DMS79 treated with DMSO at 0.1 percent for 48 hours (cell line): ENCODE data around the gene KCNQ5.
"Not testable (repeated sequence)": the region's sequence is repeated elsewhere in the genome, so short reads cannot be mapped to it uniquely, and the experiment has no call there.

Experiments
- DNase-seq: peaks from one replicate; lab custom pipeline; 2025; lab: John Stamatoyannopoulos, UW

Gene KCNQ5

DNA sequence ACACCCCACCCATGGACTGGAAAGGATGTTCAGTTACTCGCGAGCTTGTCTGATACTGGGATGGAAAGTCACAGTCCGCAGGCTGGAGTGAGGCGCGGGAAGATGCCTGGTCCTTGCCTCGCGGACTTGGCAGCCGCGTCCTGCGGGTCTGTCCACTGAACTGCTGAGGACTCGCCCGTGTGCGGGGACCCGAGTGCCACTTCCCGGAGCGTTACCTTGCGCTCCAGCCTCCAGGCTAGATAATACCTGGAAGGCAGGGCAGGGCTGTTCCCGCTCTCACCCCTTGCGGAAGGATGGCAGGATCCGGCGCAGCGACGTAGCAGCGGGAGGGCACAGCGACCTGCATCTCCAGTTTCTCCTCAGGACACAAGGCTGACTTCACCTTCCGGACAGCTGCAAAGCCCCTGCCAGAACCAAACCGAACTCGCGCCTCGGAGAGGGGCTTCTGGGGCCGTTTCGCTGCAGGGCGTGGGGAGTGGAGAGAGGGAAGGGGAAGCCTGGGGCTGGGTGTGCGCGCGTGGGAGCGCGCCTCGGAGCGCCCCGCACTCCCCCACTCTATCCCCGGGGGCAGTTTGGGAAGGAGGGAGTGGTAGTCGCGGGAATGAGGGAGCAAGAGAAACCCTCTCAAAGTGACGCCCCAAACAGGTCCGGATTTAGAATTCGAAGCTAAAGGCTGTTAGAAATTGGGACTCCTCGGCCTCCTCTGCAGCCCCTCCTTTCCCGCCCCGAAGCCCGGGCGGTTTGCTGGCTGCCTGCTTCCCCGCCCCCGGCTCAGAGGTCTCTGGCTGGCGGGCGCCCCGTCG is at the start of gene KCNQ5:
Gene KCNQ5 (plus strand): TSS at position 774 of the 803 bp plus-strand sequence.
- no peak for DNase-seq

DNA sequence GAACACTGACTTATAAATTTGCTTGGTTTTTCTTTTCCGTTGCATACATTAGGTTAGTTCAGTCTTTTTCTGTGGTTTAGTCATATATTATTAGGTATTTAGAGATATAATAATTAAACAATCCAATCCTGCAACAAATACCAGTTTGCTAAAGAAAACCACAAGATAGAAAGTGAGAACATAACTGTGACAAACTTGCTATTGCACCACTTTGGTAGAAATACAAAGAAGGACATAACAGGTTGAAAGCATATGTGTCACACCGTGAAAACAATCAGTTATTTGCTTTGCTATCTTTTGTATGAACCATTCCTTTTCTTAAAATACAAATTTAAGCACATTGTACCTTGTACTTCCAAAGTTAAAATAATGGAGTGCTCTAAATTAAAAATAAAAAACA is 42.0 kb upstream of the KCNQ5 start:
- DNase-seq = no peak

DNA sequence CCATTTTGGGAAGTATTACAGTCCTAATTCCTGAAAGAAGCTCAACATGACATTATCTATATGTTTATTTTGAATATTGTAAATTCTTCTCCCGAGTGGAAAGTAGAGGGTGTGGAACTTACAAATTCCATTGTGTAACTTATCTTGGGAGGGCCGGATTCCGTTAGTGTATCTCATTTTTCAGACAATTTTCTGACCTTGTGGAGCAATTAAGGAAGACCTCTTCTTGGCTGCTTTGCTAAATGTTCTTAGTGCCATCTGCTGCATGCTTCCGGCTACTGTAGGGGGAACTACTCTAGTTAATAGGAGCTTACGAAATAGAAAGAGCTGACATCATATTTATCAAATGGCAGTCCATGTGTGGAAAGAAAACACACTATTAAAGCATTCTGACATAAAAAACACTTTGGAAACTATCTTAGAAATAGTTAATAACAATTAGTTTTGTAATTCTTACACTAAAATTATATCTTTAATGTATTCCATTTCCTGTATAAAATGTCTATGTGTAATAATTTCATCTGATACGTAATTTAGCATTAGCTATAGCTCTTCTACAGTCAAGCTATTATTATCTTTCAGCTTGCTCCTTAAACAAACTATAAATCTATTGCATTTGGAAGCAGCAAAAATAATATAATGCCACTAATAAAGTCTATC is 41.5 kb upstream of the KCNQ5 start:
- DNase-seq = no peak

DNA sequence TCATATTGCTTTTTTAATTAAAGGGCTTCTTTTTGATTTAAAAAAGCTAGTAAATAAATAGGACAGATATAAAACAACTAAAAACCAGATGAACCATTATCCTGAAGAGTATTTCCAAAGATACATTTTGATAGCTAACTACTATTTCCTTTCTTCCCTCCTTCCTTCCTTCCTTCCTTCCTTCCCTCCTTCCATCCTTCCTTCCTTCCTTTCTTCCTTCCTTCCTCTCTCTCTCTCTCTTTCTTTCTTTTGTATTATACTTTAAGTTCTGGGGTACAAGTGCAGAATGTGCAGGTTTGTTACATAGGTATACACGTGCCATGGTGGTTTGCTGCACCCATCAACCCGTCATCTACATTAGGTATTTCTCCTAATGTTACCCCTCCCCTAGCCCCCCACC is 40.9 kb upstream of the KCNQ5 start:
- not testable (repeated sequence) for DNase-seq

DNA sequence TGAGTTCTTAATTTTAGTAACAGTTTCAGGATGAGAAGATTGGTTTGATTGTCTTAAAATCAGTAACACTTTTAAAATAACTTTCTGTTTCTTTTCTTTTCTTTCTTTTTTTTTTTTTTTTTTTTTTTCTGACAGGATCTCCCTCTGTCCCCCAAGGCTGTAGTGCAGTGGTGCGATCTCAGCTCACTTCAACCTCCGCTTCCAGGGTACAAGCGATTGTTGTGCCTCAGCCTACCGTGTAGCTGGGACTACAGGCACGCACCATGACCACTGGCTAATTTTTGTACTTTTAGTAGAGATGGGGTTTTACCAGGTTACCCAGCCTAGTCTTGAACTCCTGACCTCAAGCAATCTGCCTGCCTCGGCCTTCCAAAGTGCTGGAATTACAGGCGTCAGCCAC is 33.7 kb upstream of the KCNQ5 start:
- DNase-seq = no peak

DNA sequence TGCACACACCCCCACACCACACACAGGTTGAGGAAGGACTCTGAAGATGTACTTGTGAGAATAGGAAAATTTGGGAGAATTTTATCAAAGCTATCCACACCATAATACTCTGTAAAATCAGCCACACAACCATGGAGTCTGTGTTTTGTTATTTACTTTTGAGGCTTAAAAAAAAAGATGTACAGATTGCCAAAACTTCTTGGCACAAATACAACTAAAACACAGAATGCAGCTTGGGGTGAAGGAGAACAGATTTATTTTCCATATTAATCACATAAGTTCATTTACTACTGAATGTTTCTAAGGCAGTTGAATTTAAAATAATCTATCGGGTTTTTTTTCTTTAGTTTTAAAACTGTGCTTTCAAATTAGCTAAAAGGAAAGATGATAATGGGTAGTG is 32.8 kb upstream of the KCNQ5 start:
- no peak for DNase-seq

DNA sequence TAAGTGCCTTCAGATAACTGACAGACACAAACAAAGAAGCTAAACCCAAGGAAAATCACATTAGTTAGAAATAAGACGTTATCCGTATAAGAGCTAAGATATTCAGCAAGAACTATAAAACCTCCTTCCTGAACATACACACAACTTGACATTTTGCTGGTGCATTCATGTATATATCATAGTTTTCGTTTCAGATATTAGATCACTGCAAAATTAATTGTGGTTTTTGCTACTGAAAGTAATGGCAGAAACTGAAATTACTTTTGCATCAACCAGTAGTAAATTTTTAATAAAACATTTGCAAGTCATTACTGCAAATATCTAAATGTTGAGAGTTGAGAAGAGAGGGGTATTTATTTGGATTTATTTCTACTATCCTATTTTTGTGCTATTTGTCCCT is 26.1 kb upstream of the KCNQ5 start:
- DNase-seq = no peak

DNA sequence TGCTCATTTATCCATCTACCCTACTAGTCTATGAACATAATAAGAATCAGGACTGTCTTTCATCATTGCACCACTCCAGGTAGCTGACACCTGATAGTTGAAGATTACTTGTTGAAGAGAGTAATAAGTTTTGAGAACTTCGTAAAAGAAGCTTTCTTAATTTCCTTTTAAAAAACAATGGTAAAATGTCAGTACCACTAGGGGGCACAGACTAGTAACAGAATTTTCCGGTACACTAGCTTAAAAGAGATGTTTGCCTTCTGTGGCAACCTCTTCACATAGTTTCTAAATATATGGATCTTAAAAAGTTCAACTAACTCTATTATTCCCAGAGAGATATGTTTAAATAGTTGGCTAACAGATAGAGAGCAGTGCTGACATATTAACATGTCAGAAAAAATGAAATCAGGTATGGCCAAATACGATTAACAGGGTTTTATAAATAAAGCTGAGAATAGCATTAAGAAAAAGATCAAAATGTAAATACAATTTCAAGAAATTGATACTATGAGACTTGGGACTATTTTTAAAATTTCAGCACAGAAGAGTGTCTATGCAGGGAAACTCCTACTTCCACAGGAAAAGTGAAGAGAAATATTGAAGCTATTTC is 5.4 kb upstream of the KCNQ5 start:
- DNase-seq = no peak

DNA sequence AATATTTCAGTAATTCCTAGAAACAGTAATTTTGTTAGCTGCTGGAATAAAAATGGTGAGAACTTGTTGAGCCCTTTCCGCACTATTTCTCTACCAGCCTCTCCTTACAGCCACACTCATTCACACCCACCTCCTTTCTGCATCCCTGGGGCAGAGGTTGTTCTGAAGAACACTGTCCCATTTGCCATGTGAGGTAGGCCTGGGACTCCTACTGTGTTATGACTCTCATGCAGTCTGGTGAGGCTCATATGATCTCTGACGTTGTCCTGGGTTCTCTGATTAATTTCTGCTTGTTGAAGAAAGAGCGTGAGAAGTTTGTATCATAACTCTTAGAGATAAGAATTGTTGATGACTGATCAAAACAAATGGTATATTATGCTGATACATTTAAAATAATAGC is 4.1 kb upstream of the KCNQ5 start:
- DNase-seq = no peak

DNA sequence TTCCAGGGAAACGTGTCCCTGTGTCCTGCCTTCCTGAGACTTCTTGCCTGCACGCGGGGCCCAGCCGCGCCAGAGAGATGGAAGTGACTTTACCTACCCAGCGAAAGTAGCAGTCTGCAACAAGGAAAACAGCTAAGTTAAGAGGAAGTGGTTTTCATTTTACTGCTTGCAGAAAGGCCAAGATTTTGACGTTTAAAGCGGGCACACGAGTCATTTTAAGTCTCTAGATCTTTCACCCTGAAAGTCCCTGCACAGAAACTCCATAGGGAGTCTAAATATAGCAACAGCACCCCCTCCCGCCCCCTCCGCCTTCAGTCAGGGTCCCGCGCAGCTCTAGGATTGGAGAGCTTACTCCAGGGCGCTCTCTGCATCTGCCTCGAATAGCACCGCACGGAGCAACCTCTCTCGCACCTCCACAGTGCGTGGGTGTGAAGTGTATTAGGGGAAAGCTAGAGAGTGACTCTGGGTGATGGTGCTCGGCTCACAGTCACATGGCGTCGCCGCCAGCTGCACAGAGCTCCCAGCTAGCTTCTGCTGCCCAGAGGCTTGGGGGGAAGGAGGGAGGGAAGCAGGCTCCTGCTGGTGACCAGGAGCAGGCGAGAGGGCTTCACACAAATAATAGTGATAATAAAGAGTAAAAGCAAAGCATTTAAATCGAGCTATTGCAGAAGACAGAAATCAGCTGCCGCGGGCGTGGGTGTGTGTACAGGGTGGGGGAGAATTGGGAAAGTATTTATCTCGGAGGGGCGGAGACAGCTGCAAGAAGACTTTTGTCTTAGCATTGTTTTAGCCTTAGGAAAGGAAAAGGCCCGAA is 1.8 kb upstream of the KCNQ5 start:
- no peak for DNase-seq

DNA sequence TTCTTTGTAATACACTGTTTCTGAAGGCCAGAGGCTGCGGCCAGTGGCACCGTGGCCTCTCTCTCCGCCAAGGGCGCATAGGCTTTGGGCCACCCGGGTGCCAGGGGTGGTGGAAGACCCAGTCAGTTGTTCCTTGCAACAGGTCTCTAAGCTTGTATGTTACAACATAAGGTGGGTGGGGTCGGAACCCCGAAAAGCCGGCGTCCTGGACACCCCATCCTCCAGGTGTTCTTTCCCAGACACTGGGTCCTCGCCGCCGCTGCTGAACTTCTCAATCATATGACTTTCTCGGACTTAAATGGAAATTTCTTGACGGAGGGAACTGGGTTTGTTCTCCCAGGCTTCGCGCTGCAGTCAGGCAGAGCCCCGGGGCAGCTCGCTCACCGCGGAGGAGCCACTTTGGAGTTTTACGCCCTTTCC is 983 bp upstream of the KCNQ5 start:
- no peak for DNase-seq

DNA sequence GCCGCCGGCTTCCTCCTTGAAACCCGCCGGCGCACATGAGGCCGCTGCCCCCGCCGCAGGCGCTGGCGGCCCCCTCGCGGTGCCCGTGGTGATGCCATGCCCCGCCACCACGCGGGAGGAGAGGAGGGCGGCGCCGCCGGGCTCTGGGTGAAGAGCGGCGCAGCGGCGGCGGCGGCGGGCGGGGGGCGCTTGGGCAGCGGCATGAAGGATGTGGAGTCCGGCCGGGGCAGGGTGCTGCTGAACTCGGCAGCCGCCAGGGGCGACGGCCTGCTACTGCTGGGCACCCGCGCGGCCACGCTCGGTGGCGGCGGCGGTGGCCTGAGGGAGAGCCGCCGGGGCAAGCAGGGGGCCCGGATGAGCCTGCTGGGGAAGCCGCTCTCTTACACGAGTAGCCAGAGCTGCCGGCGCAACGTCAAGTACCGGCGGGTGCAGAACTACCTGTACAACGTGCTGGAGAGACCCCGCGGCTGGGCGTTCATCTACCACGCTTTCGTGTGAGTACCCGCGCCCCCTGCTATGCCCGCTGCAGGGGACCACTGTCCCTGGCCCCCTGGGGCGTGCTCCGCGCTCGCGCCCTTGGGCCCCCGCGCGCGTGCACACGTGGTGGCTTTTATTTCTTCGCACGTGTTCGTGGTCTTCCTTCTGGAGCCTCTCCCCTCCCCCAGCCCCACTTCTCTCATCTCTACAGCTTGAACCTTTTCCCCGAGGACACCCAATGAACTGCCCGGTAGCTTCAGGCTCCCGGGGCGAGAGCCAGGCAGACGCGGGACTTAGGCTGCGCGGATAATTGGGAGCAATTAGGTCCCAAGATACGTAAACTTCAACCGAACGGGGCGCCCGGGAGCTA is 453 bp downstream of the KCNQ5 start:
- no peak for DNase-seq

DNA sequence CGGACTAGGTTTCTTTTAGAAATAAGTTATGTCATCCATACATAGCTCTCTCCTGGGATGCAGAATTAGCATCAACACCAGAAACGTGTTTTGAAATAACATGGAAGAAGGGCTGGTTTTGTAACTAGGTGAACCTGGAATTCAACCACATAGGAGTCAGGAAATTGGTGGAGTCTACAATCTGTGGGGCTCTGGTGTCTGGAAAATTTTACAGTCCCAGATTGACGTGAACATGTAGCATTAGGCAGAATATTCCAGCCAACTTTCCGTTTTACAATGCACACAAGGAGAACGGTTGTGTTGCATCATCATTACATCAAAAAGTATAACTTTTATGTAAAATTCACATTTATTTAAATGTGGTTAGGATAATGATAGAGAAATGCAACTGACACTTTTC is 1.9 kb downstream of the KCNQ5 start:
- no peak for DNase-seq

DNA sequence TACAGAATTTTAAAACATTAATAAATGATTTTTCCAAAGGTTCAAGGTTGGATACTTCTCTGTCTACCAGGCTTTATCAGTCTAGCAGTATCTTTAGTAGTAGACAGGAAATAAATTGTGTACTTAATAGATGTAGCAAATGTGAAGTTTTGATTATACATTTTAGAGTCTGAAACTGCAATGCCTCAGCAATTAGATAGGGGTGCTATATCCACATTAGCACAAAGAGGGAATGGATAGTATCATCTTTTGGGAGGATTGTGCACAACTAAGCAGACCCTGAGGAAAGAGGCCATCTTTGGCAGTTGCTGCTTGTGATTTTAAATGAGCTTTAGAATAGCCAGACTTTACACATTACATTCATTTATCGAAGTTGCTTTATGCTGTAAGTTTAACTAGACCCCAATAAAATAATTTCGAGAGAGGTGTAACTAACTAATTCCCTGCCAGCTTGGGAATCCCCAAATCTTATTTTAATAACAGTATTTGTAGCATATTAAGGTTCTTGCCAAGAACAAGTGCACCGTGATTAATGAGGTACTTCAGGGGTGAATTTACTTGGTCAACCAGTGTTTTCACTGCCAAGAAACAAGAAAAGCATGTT is 2.8 kb downstream of the KCNQ5 start:
- DNase-seq = no peak

DNA sequence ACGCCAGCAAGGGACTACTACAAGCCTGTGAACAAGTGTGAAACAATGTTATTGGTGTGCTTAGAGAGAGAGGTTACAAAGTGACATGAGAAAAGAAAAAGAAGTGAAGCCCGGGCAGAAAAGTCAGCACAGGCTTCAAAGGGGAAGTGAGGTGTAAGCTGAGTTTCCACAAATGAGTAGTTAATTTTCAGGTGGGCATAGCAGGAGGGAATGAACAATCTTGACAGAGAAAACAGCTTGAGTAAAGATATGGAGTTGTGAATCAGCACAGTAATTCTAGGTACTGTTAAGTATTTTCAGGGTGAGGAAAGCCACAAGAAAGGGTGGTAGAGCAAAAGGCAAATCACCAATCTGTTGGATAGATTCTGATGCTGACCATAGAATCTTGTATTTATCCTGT is 4.3 kb downstream of the KCNQ5 start:
- DNase-seq = no peak

DNA sequence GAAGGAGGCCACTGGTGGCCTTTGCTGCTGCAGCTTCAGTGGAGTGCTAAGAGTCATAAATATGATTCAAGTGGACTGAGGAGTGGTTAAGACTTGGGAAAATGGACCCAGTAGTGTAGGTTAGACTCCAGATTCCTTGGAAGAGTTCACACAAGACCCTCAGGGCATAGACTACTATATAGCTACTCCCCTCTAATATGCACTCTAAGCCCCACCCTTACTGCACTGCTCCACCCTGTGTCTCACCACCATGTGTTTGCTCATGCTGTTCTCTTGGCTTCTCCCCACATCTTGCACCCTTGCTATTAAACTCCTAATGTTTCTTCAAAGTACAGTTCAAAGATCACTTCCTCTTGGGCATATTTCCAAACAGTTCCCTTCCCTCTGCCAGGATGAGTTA is 5.7 kb downstream of the KCNQ5 start:
- DNase-seq = no peak

DNA sequence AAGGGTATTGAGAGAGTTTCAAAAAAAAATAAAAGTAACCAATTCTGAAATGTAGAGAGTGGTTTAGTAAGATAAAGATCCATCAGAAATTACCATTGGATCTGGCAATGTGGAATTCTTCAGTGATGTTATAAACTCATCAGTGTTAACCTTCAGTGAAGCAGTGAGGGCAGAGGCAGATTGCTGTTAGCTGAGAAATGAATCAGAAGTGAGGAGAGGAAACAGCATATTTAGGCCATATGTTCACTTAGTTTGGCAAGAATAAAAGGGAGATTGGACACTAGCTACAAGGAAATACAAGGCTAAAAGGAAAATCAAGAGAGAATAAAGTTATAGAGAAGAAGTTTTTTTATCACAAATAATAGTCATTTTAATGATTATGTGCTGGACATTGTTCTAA is 9.6 kb downstream of the KCNQ5 start:
- DNase-seq = no peak

DNA sequence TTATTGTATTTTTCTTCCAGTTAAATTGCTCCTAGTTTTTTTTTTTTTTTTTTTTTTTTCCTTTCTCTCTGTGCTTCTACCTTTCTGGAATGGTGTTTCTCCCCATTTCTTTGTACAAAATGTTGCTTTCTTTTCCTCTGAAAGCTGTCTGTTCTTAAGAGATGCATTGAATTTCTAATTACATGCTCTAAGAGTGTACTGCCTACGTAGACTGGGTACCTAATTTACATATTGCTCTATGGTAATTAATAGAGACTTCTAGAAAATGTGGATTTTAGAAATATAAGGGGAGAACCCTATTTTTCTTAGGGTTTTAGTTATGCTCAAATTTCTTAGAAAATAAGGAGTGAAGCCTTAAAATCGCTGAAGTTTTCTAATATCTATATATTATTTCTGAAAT is 13.8 kb downstream of the KCNQ5 start:
- no peak for DNase-seq

DNA sequence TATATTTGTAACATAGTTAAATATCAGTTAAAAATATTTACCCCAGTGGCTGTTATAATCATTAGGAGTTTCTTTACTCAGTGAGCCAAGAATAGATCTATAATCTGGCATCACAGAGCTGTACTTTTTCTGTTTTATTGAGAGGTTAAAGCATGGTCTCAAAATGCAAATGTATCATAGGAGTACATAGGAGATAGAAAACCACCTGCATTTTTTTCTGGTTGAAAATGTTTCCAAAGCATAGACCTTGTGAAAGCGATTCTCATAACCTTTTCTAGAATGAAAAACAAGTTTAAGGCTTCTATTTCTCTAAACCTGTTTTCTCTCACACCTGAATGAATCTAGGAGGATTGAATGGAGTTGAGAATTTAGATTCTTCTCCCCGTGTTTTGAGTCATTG is 14.4 kb downstream of the KCNQ5 start:
- DNase-seq = no peak

DNA sequence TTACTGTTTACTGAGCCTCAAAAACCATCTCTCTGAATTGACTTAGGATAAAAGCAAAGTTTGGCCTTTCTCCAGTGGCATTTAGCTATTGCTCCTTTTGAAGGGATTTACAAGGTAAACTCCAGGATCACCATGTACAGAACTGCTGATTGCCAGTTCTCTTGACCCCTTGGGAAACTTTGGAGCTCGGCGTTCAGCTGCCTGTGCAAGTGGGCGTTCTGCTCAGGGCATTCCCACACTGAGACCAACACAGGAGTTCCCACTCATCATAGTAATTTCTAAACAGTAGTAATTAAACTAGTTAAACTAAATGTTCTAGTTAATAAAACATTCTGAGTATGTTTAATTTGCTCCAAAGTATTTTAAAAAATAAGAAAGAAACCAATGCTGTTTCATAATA is 14.9 kb downstream of the KCNQ5 start:
- DNase-seq = no peak

DNA sequence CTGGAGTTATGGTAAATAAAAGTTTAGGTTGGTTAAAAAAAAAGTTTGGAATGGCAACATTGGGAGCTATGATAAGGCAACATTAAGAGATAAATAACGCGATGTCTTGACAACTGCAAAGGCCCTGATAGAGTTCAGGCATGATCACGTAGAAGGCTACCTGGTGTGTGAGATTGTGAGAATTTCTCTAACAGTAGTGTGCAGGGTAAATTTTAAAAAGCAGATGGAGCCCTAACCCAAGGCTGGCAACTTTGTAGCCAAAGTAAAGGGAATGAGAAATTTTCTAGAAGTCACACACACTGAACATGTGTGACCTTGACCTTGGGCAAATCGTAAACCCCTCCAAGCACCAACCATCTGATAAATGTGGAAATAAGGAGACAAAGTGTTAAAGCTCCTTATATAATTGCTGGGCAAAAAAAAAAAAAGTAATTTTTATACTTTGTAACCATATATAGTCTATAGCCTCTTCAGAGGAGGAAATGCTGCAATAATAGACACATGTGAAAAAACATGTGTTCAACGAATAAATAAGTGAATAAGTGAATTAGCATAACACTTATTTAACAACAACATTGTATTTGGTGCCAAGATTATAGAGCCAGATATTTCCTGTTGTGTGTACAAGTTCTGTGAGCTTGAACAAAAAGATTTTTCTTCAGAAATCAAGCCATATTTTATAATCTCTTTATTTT is 18.2 kb downstream of the KCNQ5 start:
- no peak for DNase-seq
